Muscle layer of duodenum (tissue), 2 donors: ENCODE data around the gene RAPGEF2.

Source experiments
- H3K27ac ChIP-seq: one replicate; pipeline ENCODE4 v1.7.0; 2013; ENCODE audit warnings: mild to moderate bottlenecking, low read length
- H3K27me3 ChIP-seq: one replicate; pipeline ENCODE4 v1.7.0; 2013; ENCODE audit warnings: low read depth, mild to moderate bottlenecking, control low read depth, low read length
- H3K36me3 ChIP-seq, 2 donors: one replicate each; pipeline ENCODE4 v1.7.0; 2013; ENCODE audit warnings: low read length in 2 of 2, control low read depth in 1 of 2, mild to moderate bottlenecking in 1 of 2; ENCODE audit not compliant: insufficient read depth in 2 of 2, control insufficient read depth in 1 of 2
- H3K4me1 ChIP-seq, 2 donors: one replicate each; pipeline ENCODE4 v1.7.0; 2013; ENCODE audit warnings: low read length in 2 of 2, mild to moderate bottlenecking in 2 of 2, control low read depth in 1 of 2, moderate library complexity in 1 of 2; ENCODE audit not compliant: insufficient read depth in 2 of 2, control insufficient read depth in 1 of 2
- H3K4me3 ChIP-seq, 2 donors: one replicate each; pipeline ENCODE4 v1.7.0; 2013; ENCODE audit warnings: low read length in 2 of 2, low read depth in 1 of 2, mild to moderate bottlenecking in 1 of 2
- H3K9me3 ChIP-seq, 2 donors: one replicate each; pipeline ENCODE4 v1.7.0; 2013; ENCODE audit warnings: low read length in 2 of 2, control low read depth in 1 of 2, mild to moderate bottlenecking in 1 of 2; ENCODE audit not compliant: control insufficient read depth in 1 of 2
- donor health status: healthy.

The RAPGEF2 gene

GRCh38 chr4:159222043-159222552 is 119.2 kb downstream of the RAPGEF2 start:
- no peaks in the 10 kb centered on the region for H3K9me3 ChIP-seq
- no peak overlapping the region for H3K27ac ChIP-seq
- no peaks in the 10 kb centered on the region for H3K36me3 ChIP-seq
- H3K4me3 ChIP-seq, result no peak overlapping the region
- H3K27me3 ChIP-seq, result no peaks in the 10 kb centered on the region
- peaks cover 0 to 5% of the 10 kb centered on the region in 2 donors for H3K4me1 ChIP-seq

DNA sequence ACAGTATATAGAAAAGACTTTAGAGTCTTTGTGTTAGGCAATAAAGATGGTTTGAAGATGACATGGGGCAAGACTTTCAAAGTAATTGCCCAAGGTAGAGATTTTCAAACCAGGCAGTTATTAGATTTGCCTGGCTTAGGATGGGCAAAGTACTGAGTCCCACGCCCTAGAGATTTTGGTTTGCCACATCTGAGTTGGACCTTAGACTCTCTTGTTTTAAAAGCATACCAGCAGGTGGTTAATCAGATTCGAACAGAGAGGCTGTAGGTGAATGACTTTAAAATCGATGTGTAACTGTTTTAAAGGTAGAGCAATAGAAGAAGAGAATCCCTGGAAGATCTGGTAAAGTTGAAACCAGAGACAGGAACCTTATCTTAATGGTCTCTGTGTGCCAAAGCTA is 121.5 kb downstream of the RAPGEF2 start:
- no peaks in the 10 kb centered on the region for H3K27me3 ChIP-seq
- H3K36me3 ChIP-seq, result no peaks in the 10 kb centered on the region
- no peaks in the 10 kb centered on the region for H3K9me3 ChIP-seq
- H3K4me1 ChIP-seq, result peaks cover 0 to 10% of the 10 kb centered on the region in 2 donors
- H3K27ac ChIP-seq, result no peak overlapping the region
- H3K4me3 ChIP-seq, result no peak overlapping the region

- Histone ChIP-seq H3K9me3 (no peaks in the 10 kb centered on the region), H3K27me3 (no peaks in the 10 kb centered on the region), H3K4me3 (peak overlapping the region; percentile 36 to 49), H3K27ac (peak overlapping the region; percentile 50), H3K4me1 (peaks cover 0 to 5% of the 10 kb centered on the region in 2 donors), H3K36me3 (no peaks in the 10 kb centered on the region)
Observed at GRCh38 chr4:159227378-159227777, 124.5 kb downstream of the RAPGEF2 start.

- Histone ChIP-seq H3K4me1 (peaks cover 0 to 5% of the 10 kb centered on the region in 2 donors), H3K4me3 (peak overlapping the region; percentile 36 to 49), H3K9me3 (no peaks in the 10 kb centered on the region), H3K27ac (peak overlapping the region; percentile 50), H3K27me3 (no peaks in the 10 kb centered on the region), H3K36me3 (no peaks in the 10 kb centered on the region)
Observed at GRCh38 chr4:159227984-159228383, 125.1 kb downstream of the RAPGEF2 start.

GRCh38 chr4:159229164-159229563 is 126.3 kb downstream of the RAPGEF2 start:
- H3K27me3 ChIP-seq, result no peaks in the 10 kb centered on the region
- peaks cover 0 to 5% of the 10 kb centered on the region in 2 donors for H3K4me1 ChIP-seq
- peak overlapping the region; percentile 21 to 27 for H3K4me3 ChIP-seq
- no peaks in the 10 kb centered on the region for H3K9me3 ChIP-seq
- peak overlapping the region; percentile 50 for H3K27ac ChIP-seq
- no peaks in the 10 kb centered on the region for H3K36me3 ChIP-seq

DNA sequence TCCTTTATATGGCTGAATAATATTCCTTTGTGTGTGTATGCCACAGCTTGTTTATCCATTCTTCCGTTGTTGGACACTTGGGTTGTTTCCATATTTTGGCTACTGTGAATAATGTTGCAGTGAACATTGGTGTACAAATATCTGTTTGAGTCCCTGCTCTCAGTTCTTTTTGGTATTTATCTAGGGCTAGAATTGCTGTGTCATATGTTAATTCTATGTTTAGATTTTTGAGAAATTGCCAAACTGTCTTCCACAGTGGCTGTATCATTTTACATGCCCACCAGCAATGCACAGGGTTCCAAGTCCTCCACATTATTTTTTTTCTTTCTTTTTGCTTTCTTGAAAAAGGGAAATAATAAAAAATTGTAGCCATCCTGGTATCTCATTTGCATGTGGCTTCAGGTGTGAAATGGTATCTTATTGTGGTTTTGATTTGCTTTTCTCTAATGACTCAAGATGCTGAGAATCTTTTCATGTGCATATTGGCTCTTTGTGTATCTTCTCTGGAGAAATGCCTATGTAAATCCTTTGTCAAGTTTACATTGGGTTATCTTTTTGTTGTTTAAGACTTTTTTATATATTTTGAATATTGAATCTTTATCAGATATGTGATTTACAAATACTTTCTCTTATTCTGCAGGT is 129.7 kb downstream of the RAPGEF2 start:
- Histone ChIP-seq H3K9me3 (no peaks in the 10 kb centered on the region), H3K27me3 (no peaks in the 10 kb centered on the region), H3K27ac (no peak overlapping the region), H3K36me3 (no peaks in the 10 kb centered on the region), H3K4me1 (peaks cover 0 to 1% of the 10 kb centered on the region in 2 donors), H3K4me3 (no peak overlapping the region)

- Histone ChIP-seq H3K4me3 (no peak overlapping the region), H3K27ac (no peak overlapping the region), H3K9me3 (no peaks in the 10 kb centered on the region), H3K4me1 (peaks cover 3 to 5% of the 10 kb centered on the region in 2 donors), H3K36me3 (no peaks in the 10 kb centered on the region), H3K27me3 (no peaks in the 10 kb centered on the region)
Observed at GRCh38 chr4:159235779-159236368, 133.0 kb downstream of the RAPGEF2 start.

DNA sequence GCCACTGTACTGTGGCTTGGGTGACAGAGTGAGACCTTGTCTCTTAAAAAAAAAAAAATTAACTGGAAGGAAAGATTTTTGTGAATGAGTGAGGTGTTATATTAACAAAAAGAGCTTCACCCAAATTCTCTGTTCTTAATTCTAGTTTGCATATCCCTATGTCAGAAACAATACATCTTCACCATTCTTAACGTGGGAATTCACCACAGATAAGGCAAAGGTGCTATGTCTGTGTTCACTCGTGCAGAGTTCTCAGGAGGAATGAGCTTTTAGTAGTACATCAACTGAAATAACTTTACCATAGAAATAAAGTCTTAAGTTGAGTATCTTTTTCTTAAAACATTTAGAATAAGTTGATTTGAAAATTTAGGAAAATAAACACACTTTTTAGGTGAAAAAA is 135.1 kb downstream of the RAPGEF2 start:
- H3K27me3 ChIP-seq, result no peaks in the 10 kb centered on the region
- H3K4me1 ChIP-seq, result peaks cover 3 to 5% of the 10 kb centered on the region in 2 donors
- no peaks in the 10 kb centered on the region for H3K9me3 ChIP-seq
- no peak overlapping the region for H3K27ac ChIP-seq
- H3K4me3 ChIP-seq, result no peak overlapping the region
- H3K36me3 ChIP-seq, result no peaks in the 10 kb centered on the region

DNA sequence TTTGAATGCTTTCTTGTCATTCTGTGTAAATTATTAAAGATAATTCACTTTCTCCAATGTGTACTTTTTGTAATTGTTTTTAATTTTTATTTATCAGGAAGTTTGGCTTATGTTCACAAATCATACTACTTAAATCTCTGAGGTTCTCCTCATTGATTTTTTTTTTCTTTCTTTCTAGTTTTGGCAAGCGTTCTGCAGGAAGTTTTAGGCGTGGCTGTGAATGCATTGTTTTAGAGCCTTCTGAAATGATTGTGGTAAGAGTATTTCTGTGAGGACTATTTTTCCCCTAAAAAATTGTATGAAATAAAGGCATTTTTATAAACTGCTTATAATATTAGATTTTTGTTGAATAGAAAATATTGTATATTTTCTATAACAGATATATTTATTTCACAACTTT is 135.8 kb downstream of the RAPGEF2 start:
- no peaks in the 10 kb centered on the region for H3K27me3 ChIP-seq
- H3K36me3 ChIP-seq, result no peaks in the 10 kb centered on the region
- no peaks in the 10 kb centered on the region for H3K9me3 ChIP-seq
- peaks cover 3 to 5% of the 10 kb centered on the region in 2 donors for H3K4me1 ChIP-seq
- H3K4me3 ChIP-seq, result no peak overlapping the region
- no peak overlapping the region for H3K27ac ChIP-seq

GRCh38 chr4:159239629-159240028 is 136.8 kb downstream of the RAPGEF2 start:
- H3K27ac ChIP-seq, result no peak overlapping the region

GRCh38 chr4:159240046-159240445 is 137.2 kb downstream of the RAPGEF2 start:
- no peak overlapping the region for H3K4me3 ChIP-seq
- H3K4me1 ChIP-seq, result peaks cover 3 to 5% of the 10 kb centered on the region in 2 donors
- no peaks in the 10 kb centered on the region for H3K36me3 ChIP-seq
- H3K9me3 ChIP-seq, result no peaks in the 10 kb centered on the region
- H3K27me3 ChIP-seq, result no peaks in the 10 kb centered on the region
- no peak overlapping the region for H3K27ac ChIP-seq

More at GRCh38 chr4:159239629-159240028, 136.8 kb downstream of the RAPGEF2 start:
- Histone ChIP-seq H3K36me3 (no peaks in the 10 kb centered on the region), H3K27me3 (no peaks in the 10 kb centered on the region), H3K4me3 (no peak overlapping the region), H3K9me3 (no peaks in the 10 kb centered on the region), H3K4me1 (peaks cover 3 to 5% of the 10 kb centered on the region in 2 donors)
